ENCODE data around the gene DUSP5.

DNA sequence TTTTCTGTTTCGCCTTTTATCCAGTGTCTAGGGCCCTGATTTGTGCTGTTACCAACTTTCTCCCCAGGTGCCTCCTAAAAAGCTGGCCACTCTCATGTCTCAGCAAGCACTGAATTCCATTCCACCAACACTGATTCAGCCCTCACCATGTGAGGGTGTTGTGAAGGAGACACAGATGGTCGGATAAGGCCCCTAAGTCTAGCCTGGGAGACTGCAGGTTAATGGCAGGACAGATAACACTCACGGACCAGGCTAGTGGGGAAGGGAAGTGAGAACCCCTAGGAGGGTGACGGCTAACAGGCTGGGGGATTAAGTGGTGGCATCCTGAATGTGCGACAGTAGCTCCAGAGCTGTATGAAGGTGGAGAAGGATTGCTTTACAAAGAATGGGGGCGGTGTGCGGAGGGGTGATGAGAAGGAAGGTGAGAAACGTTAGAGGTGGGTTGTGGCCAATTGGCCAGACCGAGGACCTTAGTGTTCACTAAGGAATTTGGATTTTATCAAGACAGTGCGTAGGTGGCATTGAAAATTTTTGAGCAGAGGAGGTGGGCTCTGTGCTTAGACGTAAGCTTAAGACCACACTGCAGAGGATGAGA lies 3.8 kb upstream of the DUSP5 start:
- no peak for TF ChIP-seq POLR2A (IDR thresholded peaks at IDR 0.05; ENCODE audit: low read depth)
- TF ChIP-seq, protein P1, sequence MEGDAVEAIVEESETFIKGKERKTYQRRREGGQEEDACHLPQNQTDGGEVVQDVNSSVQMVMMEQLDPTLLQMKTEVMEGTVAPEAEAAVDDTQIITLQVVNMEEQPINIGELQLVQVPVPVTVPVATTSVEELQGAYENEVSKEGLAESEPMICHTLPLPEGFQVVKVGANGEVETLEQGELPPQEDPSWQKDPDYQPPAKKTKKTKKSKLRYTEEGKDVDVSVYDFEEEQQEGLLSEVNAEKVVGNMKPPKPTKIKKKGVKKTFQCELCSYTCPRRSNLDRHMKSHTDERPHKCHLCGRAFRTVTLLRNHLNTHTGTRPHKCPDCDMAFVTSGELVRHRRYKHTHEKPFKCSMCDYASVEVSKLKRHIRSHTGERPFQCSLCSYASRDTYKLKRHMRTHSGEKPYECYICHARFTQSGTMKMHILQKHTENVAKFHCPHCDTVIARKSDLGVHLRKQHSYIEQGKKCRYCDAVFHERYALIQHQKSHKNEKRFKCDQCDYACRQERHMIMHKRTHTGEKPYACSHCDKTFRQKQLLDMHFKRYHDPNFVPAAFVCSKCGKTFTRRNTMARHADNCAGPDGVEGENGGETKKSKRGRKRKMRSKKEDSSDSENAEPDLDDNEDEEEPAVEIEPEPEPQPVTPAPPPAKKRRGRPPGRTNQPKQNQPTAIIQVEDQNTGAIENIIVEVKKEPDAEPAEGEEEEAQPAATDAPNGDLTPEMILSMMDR (IDR thresholded peaks at IDR 0.05): no peak
- TF ChIP-seq EP300 (IDR thresholded peaks at IDR 0.05): no peak
- TF ChIP-seq POLR2AphosphoS5 (IDR thresholded peaks at IDR 0.05): no peak
